ENCODE results near the gene PACRG. TPM values are rescaled to one million over a fixed set of nuclear protein-coding genes. Genes with fewer than 3 reads are reported as not detected.

PACRG gene
- total and polyA plus RNA-seq, 2 of the 13 experiments (the other 11 are each of a cell fraction or from before 2014, with no cell fraction given): 0.13 TPM; not detected in 1

DNA sequence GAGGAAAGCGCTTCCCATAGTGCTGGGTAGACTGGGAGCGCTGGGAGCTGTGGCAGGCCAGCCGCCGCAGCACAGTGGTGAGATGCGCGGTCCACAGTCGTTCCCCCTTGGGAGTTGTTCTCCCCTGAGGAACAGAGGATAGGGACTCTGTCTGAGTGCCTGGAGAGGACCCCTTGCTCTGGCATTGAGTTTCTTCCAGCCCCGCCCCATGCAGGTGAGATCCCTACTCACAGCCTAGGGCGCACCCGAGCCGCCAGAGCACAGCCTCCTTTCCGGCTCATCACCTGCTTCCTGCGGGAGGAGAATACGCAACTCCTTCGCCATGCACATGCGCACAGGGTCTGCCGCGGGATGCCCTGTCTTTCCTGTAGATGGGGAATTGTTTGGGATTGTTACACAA, 140.6 kb downstream of the PACRG start (continued):
- TF ChIP-seq, protein P1, sequence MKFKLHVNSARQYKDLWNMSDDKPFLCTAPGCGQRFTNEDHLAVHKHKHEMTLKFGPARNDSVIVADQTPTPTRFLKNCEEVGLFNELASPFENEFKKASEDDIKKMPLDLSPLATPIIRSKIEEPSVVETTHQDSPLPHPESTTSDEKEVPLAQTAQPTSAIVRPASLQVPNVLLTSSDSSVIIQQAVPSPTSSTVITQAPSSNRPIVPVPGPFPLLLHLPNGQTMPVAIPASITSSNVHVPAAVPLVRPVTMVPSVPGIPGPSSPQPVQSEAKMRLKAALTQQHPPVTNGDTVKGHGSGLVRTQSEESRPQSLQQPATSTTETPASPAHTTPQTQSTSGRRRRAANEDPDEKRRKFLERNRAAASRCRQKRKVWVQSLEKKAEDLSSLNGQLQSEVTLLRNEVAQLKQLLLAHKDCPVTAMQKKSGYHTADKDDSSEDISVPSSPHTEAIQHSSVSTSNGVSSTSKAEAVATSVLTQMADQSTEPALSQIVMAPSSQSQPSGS (CRISPR knock-in tag; IDR thresholded peaks at IDR 0.05): no peak

DNA sequence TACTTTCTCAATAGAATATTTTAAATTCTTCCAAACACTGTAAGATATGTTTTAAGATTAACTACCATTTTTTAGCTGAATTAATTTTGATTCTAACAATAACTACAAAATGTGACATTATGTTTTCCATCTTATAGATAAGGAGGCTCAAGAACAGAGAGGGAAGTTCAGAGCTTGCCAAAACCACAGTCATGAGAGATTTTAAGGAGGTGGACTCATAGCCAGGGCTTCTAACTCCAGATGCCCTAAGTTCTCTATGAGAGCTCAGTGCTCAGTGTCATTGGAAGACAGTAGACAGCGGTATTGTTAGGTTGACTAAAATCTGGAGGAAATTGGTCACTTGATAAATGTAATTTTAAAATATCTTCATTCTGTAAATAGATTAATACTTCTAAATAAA, 144.2 kb downstream of the PACRG start:
- Histone ChIP-seq H3K4me3 (replicated peaks in 1 of 3; ENCODE audit: insufficient read depth in 1 of 3, low read depth in 2 of 3, low read length in 3 of 3) (no peak overlapping the region), H3K79me2 (ENCODE audit: insufficient read depth, low read length) (no peaks in the 10 kb centered on the region), H3K9me3 (ENCODE audit: low read length) (no peaks in the 10 kb centered on the region; the same call in 1 of the 2 replicates), H3K4me1 (ENCODE audit: insufficient read depth, low read length) (no peaks in the 10 kb centered on the region), H3K36me3 (replicated peaks in 1 of 2; ENCODE audit: control insufficient read depth in 1 of 2, insufficient read depth in 2 of 2, low read length in 2 of 2) (no peaks in the 10 kb centered on the region), H2AFZ (ENCODE audit: low read length) (no peak overlapping the region), H4K20me1 (ENCODE audit: insufficient read depth, low read length) (no peaks in the 10 kb centered on the region), H3K27ac (ENCODE audit: extremely low read length, insufficient read depth, low read length) (no peak overlapping the region), H3K27me3 (ENCODE audit: control insufficient read depth in 1 of 2, insufficient read depth in 2 of 2, low read length in 2 of 2) (no peaks in the 10 kb centered on the region), H3K9ac (ENCODE audit: insufficient read depth, low read depth, low read length) (no peak overlapping the region), H3K4me2 (ENCODE audit: low read depth, low read length) (no peak overlapping the region)
- CTCF ChIA-PET (ENCODE audit: low intra/inter-chr PET ratio, low total read pairs): no interaction called here
- in situ Hi-C loops (cut with HindIII; ENCODE audit: extremely low pct_ligation_motif_present, low pct_unique_long_range_greater_than_20kb) (no loop called here), intact Hi-C loops (cut with micrococcal nuclease; ENCODE audit: unreplicated experiment) (no loop called here)
- DNase-seq (ENCODE audit: low spot score): no peak
- no TSS peak for BruUV-seq (replicated peaks)
- no peak for FAIRE-seq
- 14% methylated on average over 1 of the region's 1 CpG for WGBS (ENCODE audit: low lambda C conversion rate)
- POLR2A ChIA-PET: no interaction called here
- ATAC-seq: no peak
- TF ChIP-seq SP1 (IDR thresholded peaks at IDR 0.05) (no peak), SP1 (CRISPR knock-in tag; IDR thresholded peaks at IDR 0.05) (no peak), ZNF282 (IDR thresholded peaks at IDR 0.05; ENCODE audit: partially characterized antibody) (no peak), ZNF160 (CRISPR knock-in tag; IDR thresholded peaks at IDR 0.05) (no peak), PHF21A (CRISPR knock-in tag; IDR thresholded peaks at IDR 0.05) (no peak), PLRG1 (conservative IDR thresholded peaks at IDR 0.05) (no peak), KDM1A (CRISPR knock-in tag; IDR thresholded peaks at IDR 0.05) (no peak), HDAC6 (IDR thresholded peaks at IDR 0.05; ENCODE audit: low read depth, low read length) (no peak), ZNF569 (CRISPR knock-in tag; IDR thresholded peaks at IDR 0.05; ENCODE audit: borderline replicate concordance) (no peak), KAT7 (CRISPR knock-in tag; IDR thresholded peaks at IDR 0.05; ENCODE audit: borderline replicate concordance) (no peak), EP300 (IDR thresholded peaks at IDR 0.05; ENCODE audit: low read depth in 2 of 2, low read length in 2 of 2) (no peak), EP300 (CRISPR knock-in tag; IDR thresholded peaks at IDR 0.05; ENCODE audit: borderline replicate concordance) (no peak)
- TF ChIP-seq, protein P2, sequence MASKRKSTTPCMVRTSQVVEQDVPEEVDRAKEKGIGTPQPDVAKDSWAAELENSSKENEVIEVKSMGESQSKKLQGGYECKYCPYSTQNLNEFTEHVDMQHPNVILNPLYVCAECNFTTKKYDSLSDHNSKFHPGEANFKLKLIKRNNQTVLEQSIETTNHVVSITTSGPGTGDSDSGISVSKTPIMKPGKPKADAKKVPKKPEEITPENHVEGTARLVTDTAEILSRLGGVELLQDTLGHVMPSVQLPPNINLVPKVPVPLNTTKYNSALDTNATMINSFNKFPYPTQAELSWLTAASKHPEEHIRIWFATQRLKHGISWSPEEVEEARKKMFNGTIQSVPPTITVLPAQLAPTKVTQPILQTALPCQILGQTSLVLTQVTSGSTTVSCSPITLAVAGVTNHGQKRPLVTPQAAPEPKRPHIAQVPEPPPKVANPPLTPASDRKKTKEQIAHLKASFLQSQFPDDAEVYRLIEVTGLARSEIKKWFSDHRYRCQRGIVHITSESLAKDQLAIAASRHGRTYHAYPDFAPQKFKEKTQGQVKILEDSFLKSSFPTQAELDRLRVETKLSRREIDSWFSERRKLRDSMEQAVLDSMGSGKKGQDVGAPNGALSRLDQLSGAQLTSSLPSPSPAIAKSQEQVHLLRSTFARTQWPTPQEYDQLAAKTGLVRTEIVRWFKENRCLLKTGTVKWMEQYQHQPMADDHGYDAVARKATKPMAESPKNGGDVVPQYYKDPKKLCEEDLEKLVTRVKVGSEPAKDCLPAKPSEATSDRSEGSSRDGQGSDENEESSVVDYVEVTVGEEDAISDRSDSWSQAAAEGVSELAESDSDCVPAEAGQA (IDR thresholded peaks at IDR 0.05; ENCODE audit: low read depth): no peak
- TF ChIP-seq, protein P2 (CRISPR knock-in tag; IDR thresholded peaks at IDR 0.05; ENCODE audit: borderline replicate concordance): no peak
- TF ChIP-seq, protein P3, sequence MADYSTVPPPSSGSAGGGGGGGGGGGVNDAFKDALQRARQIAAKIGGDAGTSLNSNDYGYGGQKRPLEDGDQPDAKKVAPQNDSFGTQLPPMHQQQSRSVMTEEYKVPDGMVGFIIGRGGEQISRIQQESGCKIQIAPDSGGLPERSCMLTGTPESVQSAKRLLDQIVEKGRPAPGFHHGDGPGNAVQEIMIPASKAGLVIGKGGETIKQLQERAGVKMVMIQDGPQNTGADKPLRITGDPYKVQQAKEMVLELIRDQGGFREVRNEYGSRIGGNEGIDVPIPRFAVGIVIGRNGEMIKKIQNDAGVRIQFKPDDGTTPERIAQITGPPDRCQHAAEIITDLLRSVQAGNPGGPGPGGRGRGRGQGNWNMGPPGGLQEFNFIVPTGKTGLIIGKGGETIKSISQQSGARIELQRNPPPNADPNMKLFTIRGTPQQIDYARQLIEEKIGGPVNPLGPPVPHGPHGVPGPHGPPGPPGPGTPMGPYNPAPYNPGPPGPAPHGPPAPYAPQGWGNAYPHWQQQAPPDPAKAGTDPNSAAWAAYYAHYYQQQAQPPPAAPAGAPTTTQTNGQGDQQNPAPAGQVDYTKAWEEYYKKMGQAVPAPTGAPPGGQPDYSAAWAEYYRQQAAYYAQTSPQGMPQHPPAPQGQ (CRISPR knock-in tag; IDR thresholded peaks at IDR 0.05; ENCODE audit: borderline replicate concordance): no peak
